LoVo (cell line): Measurements from ENCODE around the gene NCF4.

Experiments
- DNase-seq: peaks from one replicate; pipeline ENCODE4 v3.0.0-alpha.2; 2016; ENCODE audit warnings: low spot score

NCF4 gene

DNA sequence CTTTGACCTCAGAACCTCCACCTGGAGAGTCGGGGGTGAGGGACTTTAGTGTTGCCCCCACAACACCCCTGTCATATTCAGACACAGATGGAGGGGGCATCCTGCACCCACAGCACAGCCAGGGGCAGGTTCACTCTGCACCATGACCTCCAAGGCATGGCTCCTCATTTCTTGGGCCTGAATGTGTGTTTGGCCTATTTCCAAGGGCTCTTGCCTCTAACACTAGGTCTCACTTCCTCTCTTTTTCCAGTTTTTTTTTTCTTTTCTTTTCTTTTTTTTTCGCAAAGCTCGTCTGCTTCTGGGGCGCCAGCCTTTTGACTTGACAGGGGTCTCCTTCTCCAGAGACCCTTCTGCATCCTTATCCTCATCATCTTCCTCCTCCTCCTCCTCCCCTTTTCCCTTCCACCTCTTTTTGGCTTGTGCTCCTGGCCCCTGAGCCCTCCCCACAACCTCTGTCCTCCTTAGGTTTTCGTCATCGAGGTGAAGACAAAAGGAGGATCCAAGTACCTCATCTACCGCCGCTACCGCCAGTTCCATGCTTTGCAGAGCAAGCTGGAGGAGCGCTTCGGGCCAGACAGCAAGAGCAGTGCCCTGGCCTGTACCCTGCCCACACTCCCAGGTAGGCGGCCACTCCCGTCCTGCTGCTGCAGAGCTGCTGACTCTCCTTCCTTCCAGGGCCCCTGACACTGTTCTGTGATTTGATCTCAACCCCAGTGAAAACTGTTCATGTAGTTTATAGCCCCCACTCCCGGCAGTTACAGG lies 3.8 kb downstream of the NCF4 start:
- no peak for DNase-seq

DNA sequence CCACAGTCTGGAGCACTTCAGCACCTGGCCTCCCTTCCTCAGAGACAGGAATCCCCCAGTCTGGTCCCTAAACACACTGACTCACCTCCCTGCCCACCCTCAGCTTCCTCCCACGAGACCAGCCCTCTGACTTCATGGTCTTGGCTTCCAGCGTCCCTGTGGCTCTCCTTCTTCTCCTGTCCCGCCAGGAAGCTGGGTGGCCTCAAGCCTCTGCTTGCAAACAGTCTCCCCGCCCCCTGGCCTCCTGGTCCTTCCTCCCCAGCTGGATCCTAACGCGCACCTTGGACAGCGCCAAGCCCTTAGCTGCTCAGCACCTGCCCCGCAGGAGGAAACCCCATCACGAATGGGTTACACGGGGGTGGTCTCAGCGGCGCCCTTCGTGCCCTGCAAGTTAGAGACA lies 4.5 kb downstream of the NCF4 start:
- no peak for DNase-seq

DNA sequence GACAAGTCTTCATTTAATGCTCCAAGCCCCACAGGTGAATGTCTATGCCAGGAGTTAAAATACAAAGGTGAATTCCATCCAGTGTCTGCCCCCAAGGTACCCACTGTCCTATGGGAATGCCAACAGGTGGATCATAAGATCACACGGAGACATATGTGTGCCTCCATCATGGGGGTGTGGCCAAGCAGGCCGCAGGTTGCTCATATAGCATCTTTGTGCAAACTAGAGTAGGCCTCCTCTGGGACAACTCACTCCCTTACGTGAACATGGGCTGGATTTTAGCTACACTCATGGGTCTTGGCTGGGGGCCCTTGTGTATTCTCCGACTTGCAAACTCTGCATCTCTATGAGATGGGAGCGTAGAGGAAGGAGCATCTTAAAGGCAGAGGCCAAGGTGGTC lies 6.9 kb downstream of the NCF4 start:
- DNase-seq: no peak

DNA sequence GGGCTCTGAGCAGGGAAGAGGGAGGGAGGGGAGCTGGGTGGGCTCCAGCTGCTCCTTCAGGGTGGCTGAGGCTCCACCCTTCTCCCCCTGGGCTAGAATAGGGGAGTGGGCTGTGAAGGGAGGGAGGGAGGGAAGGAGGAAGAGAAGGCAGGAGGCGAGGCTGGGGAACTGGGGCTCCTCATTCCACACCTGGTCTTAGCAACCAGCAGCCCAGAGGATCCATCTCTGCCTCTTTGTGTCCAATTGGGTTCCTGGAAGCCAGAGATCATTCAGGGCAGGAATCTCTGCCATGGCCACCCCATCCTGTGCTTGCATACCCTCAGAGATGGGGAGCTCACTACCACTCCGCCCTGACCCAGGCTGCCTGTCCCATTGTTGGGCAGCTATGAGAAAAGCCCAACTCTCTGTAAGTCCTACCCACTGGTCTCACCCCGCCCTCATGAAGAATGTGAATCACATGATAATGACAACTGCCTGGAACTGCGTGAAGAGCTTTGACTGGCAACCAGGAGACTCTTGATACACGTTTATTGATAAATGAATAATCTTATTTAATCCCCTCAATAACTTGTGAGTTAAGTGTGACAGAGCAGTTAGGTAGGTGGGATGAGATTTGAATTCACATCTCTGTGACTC lies 7.9 kb downstream of the NCF4 start:
- DNase-seq: no peak

DNA sequence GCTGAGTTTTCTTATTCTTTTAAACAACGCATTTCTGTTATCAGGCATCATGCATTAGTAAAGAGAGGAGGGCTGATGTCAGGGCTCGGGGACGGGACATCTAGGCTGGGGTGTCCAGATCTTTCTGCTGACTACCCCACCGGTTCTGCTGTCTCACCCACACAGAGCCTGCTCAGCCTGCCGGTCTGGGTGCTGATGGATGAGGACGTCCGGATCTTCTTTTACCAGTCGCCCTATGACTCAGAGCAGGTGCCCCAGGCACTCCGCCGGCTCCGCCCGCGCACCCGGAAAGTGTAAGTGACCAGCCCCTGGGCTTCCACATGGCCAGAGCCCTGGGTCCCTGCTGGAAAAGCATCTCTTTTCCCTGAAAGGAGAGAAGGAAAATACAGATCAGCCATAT lies 9.4 kb downstream of the NCF4 start:
- no peak for DNase-seq

DNA sequence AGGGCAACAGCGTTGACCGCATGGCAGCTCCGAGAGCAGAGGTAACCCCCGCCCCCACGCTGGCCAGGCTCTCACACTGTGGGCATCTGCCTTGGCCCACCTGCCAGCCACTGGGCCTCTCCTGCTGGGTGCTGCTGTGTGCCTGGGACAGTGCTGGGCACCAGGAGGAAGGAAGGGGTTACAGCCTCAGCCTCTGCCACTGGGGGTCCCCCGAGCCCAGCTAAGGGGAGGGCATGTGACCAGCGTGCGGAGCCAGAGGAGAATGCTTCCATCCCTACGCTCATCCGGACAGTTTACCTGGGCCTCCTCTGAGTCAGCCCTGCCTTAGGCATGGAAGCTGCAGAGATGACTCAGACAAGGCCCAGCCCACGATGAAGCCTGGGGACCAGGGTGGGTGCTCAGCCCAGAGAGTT lies 10.9 kb downstream of the NCF4 start:
- no peak for DNase-seq

DNA sequence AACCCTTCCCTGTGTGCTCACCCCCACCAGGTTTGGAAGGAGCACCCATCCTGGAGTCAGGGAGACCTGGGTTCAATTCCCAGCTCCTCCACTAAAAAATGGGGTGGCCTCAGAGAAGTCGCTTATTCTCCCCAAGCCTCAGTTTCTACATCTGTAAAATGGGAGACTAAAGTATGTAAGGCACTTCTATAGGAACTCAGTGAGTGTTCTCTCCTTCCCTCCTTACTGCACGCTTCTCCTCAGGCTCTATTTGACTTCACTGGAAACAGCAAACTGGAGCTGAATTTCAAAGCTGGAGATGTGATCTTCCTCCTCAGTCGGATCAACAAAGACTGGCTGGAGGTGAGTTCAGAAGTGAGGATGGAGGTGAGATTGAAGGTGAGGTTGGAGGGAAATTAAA lies 11.3 kb downstream of the NCF4 start:
- DNase-seq: no peak

DNA sequence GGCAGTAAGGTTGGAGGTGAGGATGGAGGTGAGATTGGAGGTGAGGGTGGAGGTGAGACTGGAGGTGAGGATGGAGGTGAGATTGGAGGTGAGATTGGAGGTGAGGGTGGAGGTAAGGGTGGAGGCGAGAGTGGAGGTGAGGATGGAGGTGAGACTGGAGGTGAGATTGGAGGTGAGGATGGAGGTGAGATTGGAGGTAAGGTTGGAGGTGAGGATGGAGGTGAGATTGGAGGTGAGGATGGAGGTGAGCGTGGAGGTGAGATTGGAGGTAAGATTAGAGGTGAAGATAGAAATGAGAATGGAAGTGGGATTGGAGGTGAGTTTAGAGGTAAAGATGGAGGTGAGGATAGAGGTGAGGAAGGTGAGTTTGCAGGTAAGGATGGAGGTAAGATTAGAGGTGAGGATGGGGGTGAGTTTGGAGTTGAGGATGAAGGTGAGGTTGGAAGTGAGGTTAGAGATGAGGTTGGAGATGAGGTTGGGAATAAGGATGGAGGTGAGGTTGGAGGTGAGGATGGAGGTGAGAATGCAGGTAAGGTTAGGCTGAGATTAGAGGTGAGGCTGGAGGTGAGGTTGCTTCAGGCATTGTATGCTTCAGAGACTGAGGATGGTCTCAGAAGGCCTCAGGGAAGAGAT lies 12.2 kb downstream of the NCF4 start:
- DNase-seq: no peak

DNA sequence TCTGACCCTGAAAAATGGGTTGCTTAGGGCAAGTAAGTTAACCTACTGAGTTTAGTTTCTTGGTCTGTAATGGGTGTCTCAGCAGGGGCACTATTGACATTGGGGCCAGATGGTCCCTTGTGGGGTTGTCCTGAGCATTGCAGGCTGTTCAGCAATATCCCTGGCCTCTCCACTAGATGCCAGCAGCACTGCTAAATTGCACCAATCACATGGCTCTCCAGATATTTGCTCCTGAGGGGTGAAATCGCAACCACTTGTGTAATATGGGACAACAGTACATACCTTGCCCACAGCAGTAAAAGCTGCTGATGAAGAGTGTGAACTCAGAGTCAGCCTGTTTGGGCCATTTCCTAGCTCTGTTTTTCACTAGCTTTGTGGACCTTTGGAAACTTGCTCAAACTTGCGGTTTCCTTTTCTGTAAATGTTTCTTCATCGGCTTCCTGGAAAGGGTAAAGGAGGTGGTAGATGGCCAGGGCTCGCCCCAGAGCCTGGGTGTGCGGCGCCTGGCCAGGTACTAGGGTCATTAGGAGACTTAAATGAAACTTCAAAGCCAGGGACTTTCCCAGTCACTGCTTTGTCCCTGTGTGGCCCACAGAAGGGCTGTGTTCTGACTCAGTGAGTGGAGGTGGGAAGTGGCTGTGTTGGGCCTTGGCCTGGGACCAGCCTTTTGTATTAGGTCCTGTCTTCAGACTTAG lies 13.0 kb downstream of the NCF4 start:
- peak; percentile 31 for DNase-seq

DNA sequence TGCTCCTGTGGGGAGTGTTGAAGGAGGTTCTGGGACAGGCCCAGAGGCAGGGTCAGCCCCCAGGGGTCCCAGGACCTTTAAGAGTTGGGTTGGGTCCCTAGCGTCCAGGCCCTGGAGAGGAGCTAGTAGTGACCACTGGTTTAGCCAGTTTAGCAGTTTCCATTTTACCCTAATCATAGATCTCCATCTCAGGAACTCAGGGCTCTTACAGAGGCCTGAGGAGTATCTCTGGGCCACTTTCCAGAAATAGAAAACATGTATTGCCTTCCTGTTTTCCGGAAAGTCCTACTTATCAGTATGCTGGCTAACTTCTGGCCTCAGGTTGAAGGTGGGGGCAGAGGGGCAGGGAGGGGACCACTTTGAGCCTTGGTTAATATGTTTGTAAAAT lies 13.5 kb downstream of the NCF4 start:
- DNase-seq: no peak

DNA sequence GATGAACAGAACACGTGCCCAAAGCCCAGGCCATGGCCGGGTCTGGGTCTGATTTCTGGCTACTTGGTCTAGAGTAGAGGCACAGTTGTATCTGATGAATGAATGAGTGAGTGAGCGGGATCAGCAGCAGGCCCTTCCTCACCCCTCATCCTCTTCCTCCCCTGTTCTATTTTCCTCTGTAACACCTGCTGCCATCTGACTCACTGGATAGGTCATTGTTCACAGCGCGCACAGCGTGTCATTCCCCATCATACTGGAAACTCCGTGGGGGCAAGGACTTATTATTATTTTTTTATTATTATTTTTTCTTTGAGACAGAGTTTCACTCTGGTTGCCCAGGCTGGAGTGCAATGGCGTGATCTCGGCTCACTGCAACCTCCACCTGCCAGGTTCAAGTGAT lies 13.9 kb downstream of the NCF4 start:
- no peak for DNase-seq

DNA sequence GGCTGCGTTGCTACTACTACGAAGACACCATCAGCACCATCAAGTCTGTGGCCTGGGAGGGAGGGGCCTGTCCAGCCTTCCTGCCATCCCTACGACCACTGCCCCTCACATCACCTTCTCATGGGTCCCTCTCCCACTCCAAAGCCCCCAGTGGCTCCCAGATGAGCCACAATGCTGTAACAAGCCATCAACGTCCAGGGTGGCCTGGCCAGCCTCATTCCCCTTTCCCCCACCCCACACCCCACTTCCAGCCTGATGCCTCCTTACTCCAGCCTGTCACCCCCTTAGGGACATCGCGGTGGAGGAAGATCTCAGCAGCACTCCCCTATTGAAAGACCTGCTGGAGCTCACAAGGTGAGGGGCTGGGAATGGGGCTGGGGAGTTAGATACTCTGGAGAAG lies 14.9 kb downstream of the NCF4 start:
- DNase-seq: no peak

DNA sequence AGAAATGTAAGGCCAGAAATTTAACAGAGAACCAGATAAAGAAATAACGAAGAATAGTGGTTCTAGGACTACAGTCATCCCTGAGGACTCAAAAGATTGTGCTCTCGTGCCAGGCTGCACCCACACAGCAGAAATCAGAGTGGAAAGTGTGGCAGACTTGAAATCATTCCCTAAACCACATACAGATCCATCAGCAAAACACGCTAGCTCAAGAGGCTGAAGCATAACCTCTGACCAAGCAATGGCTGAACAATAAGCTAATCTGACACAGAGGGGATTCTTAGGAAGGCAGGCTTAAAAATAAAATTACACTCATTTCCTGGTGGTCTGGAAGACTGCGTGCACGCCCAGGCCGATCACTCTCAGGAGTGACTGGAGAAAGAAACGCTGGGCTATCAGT lies 19.0 kb downstream of the NCF4 start:
- no peak for DNase-seq

DNA sequence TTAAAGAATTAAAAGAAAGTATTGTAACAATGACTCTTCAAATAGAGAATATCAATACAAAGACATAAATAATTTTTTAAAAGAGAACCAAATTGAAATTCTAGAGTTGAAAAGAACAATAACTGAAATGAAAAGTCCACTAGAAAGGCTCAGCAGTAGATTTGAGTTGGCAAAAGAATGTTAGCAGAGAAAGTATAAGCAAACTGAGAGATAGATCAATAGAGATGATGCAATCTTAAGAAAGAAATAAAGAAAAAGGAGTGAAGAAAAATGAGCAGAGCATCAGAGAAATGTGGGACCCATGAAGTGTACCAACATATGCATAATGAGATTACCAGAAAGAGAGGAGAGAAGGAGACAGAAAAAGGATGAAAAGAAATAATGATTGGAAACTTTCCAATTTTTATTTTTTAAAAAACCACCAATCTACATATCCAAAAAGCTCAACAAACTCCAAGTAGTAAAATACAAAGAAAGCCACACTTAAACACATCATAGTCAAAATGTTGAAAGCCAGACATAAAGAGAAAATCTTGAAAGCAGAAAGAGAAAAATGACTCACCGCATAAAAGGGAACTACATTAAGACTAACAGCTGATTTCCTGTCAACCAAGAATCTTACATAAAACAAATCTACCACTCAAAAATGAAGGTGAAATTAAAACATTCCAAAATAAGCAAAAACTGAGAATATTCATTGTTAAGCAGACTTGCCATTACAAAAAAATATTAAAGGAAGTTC lies 20.9 kb downstream of the NCF4 start:
- DNase-seq: no peak

DNA sequence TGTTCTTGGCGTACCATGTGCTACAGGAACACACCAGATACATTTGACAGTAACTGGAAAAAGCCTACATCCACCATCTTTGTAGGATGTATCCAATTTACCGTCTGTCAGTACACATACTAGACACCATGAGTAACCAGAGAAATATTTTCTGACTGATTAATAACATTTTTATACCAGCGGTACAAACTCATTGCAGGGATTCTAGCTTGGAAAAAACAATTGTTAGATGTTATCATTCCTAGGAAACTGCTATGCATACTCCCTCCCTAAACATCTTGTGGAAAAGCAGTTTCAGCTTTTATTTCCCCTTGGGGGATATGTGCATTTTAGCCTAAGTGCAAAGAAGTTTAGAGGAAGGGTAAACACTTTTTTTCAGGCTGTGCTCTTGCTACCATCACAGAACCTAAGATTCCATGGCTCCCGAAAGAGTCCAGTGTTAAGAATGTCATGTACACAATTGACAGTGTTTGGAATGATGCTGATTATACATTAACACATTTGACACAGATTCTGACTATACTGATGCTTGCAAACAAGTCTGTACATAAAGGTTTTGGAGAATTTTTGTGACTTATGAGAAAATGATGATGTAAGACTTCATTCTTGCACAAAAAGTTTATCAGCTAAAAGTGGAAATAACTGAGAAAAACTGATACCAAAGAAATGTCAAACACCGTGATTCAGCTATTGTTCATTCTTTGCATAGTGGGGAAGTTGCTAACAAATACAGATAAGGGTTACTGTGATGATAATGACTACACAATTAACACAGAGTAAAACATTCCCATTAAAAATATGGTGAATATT lies 23.7 kb downstream of the NCF4 start:
- no peak for DNase-seq

DNA sequence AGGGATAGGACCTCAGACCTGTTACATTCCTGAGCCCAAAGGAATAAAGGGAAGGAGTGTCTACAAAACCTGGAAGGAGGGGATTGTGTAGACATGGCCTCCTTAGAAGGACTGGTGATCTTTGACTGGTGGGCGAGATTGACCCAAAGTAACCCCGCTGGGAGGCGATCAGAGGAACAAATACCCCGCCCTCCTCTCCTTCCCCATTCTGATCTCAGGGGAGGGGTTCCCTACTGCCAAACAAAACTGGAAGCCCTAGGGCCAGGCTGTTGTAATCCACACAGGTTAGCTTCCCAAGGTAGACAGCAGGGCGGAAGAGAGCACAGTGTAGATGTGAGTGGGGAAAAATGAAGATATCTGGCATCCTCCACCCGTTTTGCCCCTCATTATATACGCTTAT lies 24.7 kb downstream of the NCF4 start:
- DNase-seq: no peak

DNA sequence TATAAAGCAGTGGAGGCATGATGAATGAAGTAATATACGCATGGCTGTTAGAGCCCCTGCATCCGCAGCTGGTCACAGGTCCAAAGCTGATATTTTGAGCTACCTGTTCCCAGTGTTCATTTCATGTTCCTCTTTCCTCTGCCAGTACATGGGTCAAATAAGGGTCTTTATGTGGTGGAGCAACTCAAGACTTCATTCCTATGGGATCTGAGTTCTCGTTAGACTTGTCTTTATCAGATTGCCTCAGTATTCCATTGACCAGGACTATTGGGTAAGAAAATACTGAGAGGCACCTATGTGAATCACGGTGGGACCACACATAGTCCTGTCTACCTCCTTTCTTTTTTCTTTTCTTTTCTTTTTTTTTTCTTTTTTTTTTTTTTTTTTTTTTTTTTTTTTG lies 25.2 kb downstream of the NCF4 start:
- DNase-seq: no peak

DNA sequence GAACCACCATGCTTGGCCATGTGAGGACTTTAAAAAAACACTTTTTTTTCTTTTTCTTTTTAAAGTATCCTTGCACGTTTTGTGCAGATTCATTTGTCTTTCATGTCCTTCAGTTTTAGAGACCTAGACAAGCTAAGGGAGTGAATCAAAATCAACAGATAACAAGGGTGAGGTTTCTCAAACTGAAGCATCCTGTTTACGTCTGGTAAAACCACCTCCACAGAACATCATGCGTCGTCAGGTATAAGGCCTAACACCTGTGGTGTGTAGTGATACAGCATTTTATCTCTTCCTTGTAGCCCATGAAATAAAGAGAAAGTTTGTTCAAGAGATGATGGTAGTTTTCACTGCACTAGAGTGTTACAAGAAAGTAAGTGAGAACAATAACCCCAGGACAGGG lies 26.4 kb downstream of the NCF4 start:
- DNase-seq: no peak

DNA sequence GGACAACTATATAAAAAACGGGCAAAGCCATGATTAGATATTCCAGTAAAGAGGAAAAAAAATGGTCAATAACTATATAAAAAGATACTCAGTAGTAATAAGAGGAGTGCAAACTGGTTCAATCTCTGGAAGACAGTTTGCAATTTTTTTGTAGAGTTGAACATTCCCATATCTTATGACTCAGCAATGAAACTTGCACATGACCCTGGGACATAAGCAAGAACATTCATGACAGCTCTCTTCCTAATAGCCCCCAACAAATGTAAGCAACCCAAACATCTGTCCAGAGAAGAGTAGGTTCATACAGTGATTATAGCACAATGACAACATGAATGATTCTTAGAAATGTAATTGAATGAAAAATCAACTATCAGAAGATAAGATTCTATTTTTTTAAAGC lies 30.8 kb downstream of the NCF4 start:
- no peak for DNase-seq

DNA sequence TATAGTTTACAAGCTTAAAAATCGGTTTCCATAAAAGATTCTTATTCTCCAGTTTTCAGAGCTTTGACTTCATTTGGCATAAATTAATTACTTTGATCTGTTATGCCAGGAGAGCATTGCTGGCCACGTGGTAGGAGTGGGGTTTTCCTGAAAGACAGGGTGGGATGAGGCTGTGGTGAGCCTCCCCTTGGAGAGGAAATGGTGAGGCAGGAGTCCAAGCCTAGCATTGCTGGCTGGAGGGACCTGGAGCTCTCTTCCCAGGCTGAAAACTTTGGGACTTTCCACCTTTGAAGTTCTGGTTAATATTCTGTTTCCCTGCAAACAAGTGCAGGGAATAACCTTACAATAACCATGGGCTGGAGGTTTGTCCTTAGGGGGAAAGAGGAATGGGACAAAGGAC lies 31.5 kb downstream of the NCF4 start:
- DNase-seq: no peak

DNA sequence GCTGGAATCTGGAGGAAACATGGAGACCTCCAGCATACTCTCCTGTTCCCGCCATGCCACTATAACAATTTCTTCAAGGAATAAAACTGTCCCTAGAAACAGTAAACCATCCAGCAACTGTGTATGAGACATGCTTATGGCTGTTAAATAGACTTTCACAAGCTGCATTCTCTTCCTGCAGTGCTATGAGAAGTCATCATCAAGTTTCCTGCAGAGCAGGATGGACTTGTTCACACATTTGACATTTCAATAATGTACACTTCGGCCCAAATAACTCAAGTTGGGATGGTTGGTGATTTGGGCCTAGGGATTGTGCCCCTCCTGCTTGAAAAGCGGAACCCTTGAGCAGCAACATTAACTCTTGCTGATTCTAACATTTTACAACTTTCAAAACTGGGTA lies 32.5 kb downstream of the NCF4 start:
- no peak for DNase-seq

DNA sequence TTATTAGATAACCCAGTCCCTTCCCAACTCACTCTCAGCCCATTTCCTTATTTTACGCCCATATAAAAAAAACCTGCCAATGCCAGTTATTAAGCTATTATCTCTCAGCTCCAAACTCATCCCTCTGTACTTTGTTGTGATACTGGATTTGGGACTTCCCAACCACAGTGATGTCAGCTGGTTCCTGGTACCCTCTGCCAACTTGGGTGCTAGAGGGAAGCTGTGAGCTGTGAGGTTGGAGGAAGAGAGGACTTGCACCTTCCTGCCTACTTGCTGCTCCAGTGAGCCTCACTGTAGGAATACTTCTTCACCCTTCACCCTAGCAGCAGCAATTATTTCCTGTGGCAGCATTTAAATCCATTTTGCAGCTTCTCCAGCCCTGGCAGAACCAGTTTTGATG lies 33.5 kb downstream of the NCF4 start:
- no peak for DNase-seq
